Activated gamma-delta T cell treated with anti-CD3 and anti-CD28 coated beads, Interleukin-2, amount 50 U/mL, for 16 hours (primary cell): ENCODE results near the gene PDILT.
A peak's percentile ranks its signal among the peaks of the same experiment; 100 is the strongest.

Experiments
- DNase-seq: peaks from one replicate; pipeline ENCODE4 v3.0.0-alpha.2; 2020; ENCODE audit warnings: low read depth

PDILT gene

DNA sequence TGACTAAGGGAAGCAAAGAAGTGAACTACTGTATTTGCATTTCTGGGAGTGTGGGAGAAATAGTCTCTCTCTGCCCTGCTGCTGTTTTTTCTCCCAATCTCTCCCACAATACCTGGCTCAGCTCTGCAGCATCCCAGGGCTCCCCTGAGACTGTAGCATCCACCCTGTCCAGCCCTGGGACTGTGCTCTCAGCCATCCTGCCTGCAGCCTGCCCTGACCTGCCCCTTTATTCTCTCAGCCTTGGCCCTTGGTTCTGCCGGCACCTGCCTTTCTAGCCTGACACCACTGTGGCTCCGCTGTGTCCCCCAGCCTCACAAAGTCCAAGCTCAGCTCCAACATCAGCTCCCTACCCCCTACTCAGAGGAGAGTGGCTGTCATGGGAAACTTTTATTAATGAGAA lies 1.9 kb downstream of the PDILT start:
- DNase-seq, result no peak

DNA sequence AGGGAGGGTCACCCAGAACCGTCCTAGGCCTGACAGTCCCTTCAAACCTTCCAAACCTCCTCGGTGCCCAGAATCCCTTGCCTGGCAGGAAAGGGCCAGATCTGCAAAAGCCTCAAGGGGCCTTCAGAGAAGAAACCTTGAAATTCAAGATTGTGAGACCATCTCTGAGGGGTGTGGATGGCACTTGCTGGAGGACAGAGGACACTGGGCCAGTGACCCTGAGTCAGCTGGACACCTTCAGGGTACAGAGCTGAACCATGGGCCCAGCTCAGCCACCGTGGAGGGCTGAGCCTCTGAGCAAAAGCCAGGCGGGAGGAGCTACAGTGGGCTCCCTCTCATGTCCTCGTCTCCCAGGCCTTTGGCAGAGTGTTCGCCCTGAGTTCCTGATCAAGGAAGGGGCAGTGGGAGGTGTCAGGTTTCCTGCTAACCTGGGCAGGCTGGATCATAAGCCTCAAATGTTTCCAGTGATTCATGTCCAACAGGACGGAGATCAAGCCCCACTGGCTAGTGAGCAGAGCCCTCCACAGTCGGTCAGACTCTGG lies 3.0 kb downstream of the PDILT start:
- DNase-seq, result no peak

- no peak for DNase-seq
Measured at GRCh38 chr16:20401066-20401465, 3.5 kb downstream of the PDILT start.

DNA sequence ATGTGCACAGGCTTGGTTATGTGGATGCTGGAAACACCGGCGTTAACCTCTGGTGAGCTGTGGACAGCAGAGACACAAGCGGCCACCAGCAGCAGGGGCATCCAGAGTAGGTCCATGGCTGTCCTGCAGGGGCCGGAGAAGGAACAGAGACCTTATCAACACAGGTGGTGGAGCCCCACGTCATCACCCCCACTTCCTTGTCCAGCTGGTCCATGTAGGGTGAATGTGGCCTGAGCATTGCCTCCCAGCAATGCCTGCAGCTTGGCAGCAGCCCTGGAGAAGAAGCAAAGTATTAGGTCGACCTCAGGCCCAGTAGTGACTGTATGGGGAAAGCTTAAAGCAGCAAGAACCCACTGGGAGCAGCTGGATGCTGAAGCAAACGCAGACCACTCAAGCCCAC lies 5.4 kb downstream of the PDILT start:
- no peak for DNase-seq

- no peak for DNase-seq
Measured at GRCh38 chr16:20398603-20399002, 5.9 kb downstream of the PDILT start.

DNA sequence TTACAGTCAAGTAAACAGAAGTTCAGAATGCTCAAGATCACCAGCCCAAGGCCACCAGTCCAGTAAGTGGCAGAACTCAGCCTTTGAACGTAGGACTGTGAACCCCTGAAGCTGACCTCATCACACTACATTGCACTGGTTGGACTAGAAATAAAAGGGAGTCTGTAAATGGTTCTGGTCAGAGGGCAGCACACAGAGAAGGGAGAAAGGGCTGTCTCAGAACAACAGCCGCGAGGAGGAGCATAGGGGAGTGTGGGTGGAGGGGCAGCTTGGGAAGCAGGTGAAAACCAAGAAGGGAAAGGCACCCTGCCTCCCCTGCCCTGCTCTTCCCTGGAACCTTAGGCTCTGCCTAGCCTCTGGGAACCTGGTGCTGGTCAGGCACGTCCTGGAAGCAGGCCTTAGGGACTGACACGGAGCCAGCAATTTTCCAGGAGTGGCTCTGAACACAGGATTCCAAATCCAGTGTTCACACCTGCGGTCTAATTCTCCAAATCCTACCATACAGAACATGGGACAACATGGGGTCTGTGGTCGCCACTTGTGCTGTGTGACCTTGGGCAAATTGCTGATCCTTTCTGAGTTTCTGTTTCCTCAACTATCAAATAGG lies 7.0 kb downstream of the PDILT start:
- no peak for DNase-seq

DNA sequence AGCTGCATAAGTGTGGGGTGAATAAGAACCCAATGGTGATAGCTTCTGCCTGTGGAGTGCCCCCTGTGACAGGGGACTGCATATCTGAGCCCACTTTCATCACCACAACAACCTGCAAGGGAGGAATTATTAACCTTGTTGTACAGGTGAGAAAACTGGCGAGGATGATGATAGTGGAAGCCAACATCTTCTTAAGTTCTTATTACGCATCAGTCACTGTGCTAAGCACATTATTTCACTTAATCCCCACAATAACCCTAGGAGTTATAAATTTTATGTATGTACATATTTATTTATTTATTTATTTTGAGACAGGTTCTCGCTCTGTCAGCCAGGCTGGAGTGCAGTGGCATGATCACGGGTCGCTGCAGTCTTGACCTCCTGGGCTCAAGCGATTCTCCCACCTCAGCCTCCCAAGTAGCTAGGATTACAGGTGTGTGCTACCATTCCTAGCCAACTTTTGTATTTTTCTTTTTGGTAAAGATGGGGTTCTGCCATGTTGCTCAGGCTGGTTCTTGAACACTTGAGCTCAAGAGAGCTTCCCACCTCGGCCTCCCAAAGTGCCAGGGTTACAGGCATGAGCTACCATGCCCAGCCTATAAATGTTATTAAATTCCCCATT lies 7.6 kb downstream of the PDILT start:
- no peak for DNase-seq

GRCh38 chr16:20395946-20396345 lies 8.6 kb downstream of the PDILT start:
- DNase-seq, result no peak

GRCh38 chr16:20393801-20394577 lies 10.5 kb downstream of the PDILT start:
- no peak for DNase-seq

DNA sequence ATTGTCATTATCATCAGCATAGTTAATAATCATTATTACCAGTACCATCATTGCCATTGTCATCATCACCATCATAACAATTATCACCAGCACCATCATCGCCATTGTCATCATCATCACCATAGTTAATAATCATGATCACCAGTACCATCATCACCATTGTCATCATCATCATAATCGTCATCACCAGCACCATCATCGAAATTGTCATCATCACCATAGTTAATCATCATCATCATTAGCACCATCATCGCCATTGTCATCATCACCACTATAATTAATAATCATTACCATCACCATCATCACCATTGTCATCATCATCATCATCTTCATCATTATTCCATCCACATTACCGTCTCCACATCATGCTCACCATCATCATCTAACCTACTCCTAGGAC lies 13.5 kb downstream of the PDILT start:
- DNase-seq, result no peak

GRCh38 chr16:20388854-20389253 lies 15.7 kb downstream of the PDILT start:
- DNase-seq, result no peak

GRCh38 chr16:20387978-20388377 lies 16.6 kb downstream of the PDILT start:
- no peak for DNase-seq

DNA sequence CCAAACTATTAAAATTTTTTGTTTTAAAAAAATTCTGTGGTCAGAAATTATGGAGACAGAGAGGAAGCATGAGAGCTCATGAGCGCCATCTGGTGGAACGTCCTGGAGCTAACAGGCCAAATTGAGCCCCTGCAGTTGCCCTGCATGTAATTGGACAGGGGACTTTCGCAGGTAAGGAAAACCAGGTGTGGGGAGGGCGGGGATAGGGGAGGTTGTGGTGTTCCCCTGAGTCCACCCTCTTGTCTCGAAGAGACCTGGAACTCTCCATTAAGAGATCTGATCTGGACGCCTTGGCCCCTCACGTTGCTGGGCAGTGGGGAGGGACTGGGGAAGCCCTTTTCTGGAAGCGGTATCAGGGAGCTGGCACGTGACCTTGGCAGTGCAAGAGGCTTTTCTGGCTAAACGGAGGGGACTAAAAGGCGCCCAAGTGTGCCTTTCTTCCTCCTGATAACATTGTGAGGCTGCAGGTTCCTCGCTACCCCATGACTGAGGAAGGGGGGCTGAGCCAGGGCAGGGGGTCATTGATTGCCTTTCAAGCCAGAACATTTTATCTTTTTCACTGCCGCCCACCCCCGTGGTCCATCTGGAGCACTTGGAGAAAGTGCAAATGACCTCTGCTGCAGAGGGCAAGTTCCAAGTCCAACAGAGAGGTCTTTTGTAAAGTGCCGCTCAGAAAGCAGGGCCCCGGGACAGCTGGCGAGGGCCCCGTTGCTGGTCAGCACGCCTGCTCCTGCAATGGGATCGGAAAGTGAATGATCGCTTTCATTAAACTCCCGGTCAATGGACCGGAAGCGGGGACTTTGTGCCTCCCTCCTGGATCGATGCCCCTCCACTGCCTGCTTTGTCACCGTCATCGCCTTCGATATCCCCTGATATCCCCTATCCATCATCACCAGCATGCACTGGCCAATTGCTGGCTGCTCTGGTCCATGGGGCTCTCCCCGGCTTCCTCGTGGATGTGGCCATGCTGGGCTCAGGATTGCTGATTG lies 18.4 kb downstream of the PDILT start:
- DNase-seq, result peak; percentile 6

DNA sequence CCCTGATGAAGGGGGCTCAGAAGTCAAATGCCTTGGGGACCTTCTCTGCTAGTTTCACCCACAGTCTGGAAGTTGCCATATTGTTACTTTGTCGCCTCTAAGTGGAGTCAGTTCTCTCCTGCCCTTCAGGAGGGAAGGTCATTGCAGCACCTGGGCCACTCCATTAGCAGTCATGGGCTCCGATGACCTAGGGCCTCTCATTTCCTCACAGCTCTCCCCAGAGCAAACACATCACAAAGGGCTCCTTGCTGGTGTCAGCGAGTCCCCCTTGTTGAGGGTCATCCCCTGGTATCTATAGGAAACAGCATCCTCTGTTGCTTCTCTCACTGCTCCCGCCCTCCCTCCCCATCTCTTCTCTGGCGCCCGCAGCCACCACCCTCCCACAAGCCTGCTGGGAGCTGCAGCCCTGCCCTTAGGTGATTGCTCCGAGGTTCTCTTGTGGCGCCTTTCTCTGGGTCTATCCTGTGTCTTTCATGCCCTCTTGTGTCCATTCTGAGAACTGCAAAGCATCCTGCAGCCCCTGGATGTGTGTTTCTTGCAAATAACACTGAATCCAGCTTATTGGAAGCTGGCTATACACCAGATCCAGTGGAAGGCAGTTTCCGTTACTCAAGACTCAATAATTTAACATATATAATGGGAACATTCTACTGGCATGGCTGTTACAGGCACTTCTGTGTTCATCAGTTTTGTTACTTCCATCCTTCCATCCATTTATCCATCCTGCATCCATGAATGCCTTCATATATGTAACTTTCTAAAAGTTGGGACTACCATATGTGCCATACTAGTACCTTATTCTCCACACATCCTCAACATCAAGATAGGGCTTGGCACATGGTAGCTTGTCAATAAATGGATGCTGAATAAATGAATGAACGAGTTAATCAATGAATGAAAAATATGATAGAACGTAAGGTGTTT lies 21.2 kb downstream of the PDILT start:
- no peak for DNase-seq

- no peak for DNase-seq
Measured at GRCh38 chr16:20382202-20382948, 22.2 kb downstream of the PDILT start.

DNA sequence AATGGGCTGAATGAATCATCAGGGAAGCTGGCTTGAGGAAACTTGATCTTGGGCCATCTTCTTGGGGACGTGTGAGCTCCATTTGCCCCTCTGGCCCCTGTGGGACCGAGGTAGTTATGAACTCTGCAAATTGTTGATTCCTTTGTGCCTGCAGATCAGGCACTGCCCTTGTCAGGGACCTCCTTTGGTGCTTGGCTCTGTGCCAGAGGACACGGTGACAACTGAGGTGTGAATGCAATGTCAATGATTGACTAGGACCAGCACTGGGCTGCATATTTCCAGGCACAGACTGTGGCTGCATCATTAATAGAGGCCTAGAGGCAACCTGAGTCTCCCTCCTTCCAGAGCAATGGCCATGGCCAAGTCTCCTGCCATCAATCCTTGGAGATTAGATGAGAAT lies 23.8 kb downstream of the PDILT start:
- no peak for DNase-seq

DNA sequence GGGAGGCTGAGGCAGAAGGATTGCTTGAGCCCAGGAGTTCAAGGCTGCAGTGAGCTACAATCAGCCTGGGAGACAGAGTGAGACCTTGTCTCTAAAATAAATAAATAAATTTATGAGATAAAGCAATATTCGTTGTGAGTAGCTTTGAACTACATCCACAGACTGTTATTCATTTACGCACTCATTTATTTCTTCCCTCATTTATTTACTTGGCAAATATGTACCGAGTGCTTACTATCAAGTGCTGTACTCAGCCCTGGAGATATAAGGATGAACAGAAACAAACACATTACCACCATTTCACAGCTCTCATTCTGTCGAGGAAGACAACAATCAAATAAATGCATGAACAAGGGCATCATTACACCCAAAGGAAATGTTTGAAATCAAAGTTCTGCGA lies 27.4 kb downstream of the PDILT start:
- no peak for DNase-seq

GRCh38 chr16:20372701-20373100 lies 31.8 kb downstream of the PDILT start:
- no peak for DNase-seq

DNA sequence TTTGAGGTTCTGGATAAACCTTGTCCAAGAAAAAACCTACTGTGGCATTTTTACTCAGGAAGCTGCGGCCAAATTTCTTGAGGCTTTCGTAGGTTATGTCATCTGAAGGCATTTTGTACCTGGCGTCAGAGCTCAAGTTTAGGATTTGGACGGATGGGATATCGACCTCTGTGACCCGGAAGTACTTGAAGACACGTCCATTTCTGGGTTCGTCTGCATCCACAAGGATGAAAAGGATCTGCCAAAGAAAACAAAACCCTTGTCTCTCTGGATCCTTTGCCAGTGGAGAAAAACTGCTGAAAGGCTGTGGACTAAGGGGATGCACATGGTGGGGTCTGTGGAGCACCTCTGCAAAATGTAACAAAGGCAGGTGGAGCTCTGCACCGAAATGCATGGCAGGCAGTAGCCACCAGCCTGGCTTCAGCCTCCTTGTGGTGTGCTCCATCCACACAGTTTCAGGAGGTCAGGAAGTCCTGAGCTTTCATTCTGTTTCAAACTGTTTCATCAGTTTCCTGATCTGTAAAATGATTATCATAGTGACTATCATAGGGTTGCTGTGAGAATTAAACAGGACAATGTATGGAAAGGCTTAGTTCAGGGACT lies 35.0 kb downstream of the PDILT start:
- no peak for DNase-seq

DNA sequence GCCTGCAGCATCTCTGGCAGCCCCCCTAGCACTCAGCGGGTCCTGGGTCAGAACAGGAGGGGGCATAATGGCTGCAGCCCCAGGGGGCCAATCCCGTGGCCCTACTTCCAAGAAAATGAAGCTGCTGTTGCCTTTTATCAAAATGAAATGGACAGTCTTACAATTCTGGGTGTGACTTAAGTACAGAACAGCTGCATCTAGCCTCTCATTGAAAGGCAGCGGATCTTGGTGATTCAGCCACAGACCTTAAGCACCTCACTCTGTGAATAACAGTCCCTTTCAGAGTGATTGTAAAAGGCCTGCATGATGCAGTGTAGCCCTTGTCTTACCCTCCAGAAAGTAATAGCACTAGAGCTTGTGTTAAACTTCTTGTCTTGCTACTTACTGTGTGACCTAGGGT lies 40.5 kb downstream of the PDILT start:
- no peak for DNase-seq
